Fibroblast of the aortic adventitia (primary cell): ENCODE data around the gene HIVEP2. TPM values are rescaled to one million over a fixed set of nuclear protein-coding genes. Genes with fewer than 3 reads are reported as not detected.

Experiments
- DNase-seq: peaks from one replicate; pipeline ENCODE4 v3.0.0-alpha.2; 2010; ENCODE audit warnings: low read depth
- H3K4me3 ChIP-seq: 2 replicates; pipeline ENCODE4 v1.5.1; 2011; ENCODE audit warnings: low read depth, mild to moderate bottlenecking, control low read depth, low read length, moderate library complexity
- CTCF ChIP-seq: IDR thresholded peaks from 2 replicates; pipeline ENCODE4 v1.5.1; 2011; ENCODE audit warnings: mild to moderate bottlenecking, low read length, control low read depth, inconsistent platforms; ENCODE audit not compliant: insufficient read depth
- total RNA-seq: library from RNA; depleted of rRNA; stranded (reverse); fragments of >200 nt; gene quantifications from 2 replicates; pipeline ENCODE4 v1.2.3, GENCODE V29; 2012; ENCODE audit warnings: low replicate concordance

HIVEP2 gene
- total RNA-seq, 1 donor = 23.1 TPM

- no peak for TF ChIP-seq CTCF
- no peak for DNase-seq
- H3K4me3 ChIP-seq = no peak overlapping the region
Observed at GRCh38 chr6:142728364-142728763, 216.6 kb downstream of the HIVEP2 start.

- no peak overlapping the region for H3K4me3 ChIP-seq
- no peak for DNase-seq
Observed at GRCh38 chr6:142726616-142727015, 218.4 kb downstream of the HIVEP2 start.

GRCh38 chr6:142725024-142725770 lies 219.8 kb downstream of the HIVEP2 start:
- DNase-seq = no peak
- no peak for TF ChIP-seq CTCF
- H3K4me3 ChIP-seq = no peak overlapping the region

More at GRCh38 chr6:142726616-142727015, 218.4 kb downstream of the HIVEP2 start:
- no peak for TF ChIP-seq CTCF

- H3K4me3 ChIP-seq = no peak overlapping the region
- no peak for DNase-seq
- no peak for TF ChIP-seq CTCF
Observed at GRCh38 chr6:142722841-142723240, 222.1 kb downstream of the HIVEP2 start.

- TF ChIP-seq CTCF = no peak
- DNase-seq = no peak
- H3K4me3 ChIP-seq = no peak overlapping the region
Observed at GRCh38 chr6:142722012-142722411, 223.0 kb downstream of the HIVEP2 start.

- no peak for TF ChIP-seq CTCF
Observed at GRCh38 chr6:142721215-142721920, 223.6 kb downstream of the HIVEP2 start.

More at GRCh38 chr6:142721215-142721920, 223.6 kb downstream of the HIVEP2 start:
- H3K4me3 ChIP-seq = no peak overlapping the region
- no peak for DNase-seq
